ENCODE results near the gene KY.

- no peak for TF ChIP-seq CTCF (conservative IDR thresholded peaks at IDR 0.05; ENCODE audit: low read depth, low read length)
- TF ChIP-seq EZH2 (IDR thresholded peaks at IDR 0.05; ENCODE audit: borderline replicate concordance, low read depth, low read length, poor library complexity, severe bottlenecking) = no peak
These were observed 46.9 kb downstream of the KY start for GRCh38 chr3:134603956-134604355.
